Measurements from ENCODE around the gene ALDH1B1.

- no peak for TF ChIP-seq CTCF (IDR thresholded peaks at IDR 0.05)
- TF ChIP-seq POLR2A (IDR thresholded peaks at IDR 0.05) = no peak
Observed at GRCh38 chr9:38395653-38396370, 3.3 kb downstream of the ALDH1B1 start.
